CD8-positive, alpha-beta memory T cell (primary cell): Measurements from ENCODE around the gene POLDIP2. TPM values are rescaled to one million over a fixed set of nuclear protein-coding genes. Genes with fewer than 3 reads are reported as not detected.

Experiments used
- CTCF ChIA-PET: fragments of 350-600 bp; sonication (Branson Sonifier 250); formaldehyde crosslinking; loops from one replicate; lab custom pipeline; 2021; ENCODE audit warnings: antibody characterized with exemption; lab: Charles Lee
- POLR2A ChIA-PET: fragments of 350-600 bp; sonication (Branson Sonifier 250); formaldehyde crosslinking; loops from one replicate; lab custom pipeline; 2021; ENCODE audit warnings: antibody characterized with exemption; lab: Charles Lee
- DNase-seq, 5 donors: peaks; one replicate each; pipeline versions ENCODE4 v3.0.0 to v3.0.0-alpha.2; 2020 to 2022; ENCODE audit warnings: mixed read lengths in 1 of 5
- H3K27ac ChIP-seq: one replicate; pipeline ENCODE4 v1.7.0; 2013; ENCODE audit warnings: low read depth, mild to moderate bottlenecking, low read length, moderate library complexity
- H3K27me3 ChIP-seq: 2 replicates; pipeline ENCODE4 v1.7.0; 2013; ENCODE audit warnings: low read length, mild to moderate bottlenecking; ENCODE audit not compliant: insufficient read depth, poor library complexity, severe bottlenecking
- H3K36me3 ChIP-seq: 2 replicates; pipeline ENCODE4 v1.7.0; 2013; ENCODE audit warnings: mild to moderate bottlenecking, low read length, moderate library complexity; ENCODE audit not compliant: insufficient read depth
- H3K4me1 ChIP-seq: 2 replicates; pipeline ENCODE4 v1.7.0; 2013; ENCODE audit warnings: mild to moderate bottlenecking, low read length, moderate library complexity; ENCODE audit not compliant: insufficient read depth
- H3K4me3 ChIP-seq: 2 replicates; pipeline ENCODE4 v1.7.0; 2013; ENCODE audit warnings: mild to moderate bottlenecking, low read length
- H3K9me3 ChIP-seq: 2 replicates; pipeline ENCODE4 v1.7.0; 2013; ENCODE audit warnings: mild to moderate bottlenecking, low read length
- H3K27ac Mint-ChIP-seq, 8 donors: one replicate each; pipeline ENCODE4 v1.8.0; 2020 to 2021; ENCODE audit warnings: mixed read lengths in 8 of 8, mild to moderate bottlenecking in 6 of 8, inconsistent platforms in 3 of 8, moderate library complexity in 3 of 8
- H3K27me3 Mint-ChIP-seq, 2 donors: one replicate each; pipeline ENCODE4 v1.8.0; 2020 to 2021; ENCODE audit warnings: mixed read lengths in 2 of 2, mild to moderate bottlenecking in 1 of 2, moderate library complexity in 1 of 2
- H3K36me3 Mint-ChIP-seq, 3 donors: one replicate each; pipeline ENCODE4 v1.8.0; 2020 to 2021; ENCODE audit warnings: mixed read lengths in 3 of 3, inconsistent platforms in 1 of 3, mild to moderate bottlenecking in 1 of 3
- H3K4me1 Mint-ChIP-seq, 3 donors: one replicate each; pipeline ENCODE4 v1.8.0; 2020 to 2021; ENCODE audit warnings: mixed read lengths in 3 of 3, inconsistent platforms in 1 of 3, mild to moderate bottlenecking in 1 of 3
- H3K4me3 Mint-ChIP-seq, 7 donors: one replicate each; pipeline ENCODE4 v1.8.0; 2020 to 2021; ENCODE audit warnings: mixed read lengths in 7 of 7, mild to moderate bottlenecking in 6 of 7, moderate library complexity in 4 of 7, inconsistent platforms in 2 of 7
- H3K9me3 Mint-ChIP-seq, 5 donors: one replicate each; pipeline ENCODE4 v1.8.0; 2020 to 2022; ENCODE audit warnings: mixed read lengths in 5 of 5, mild to moderate bottlenecking in 3 of 5, moderate library complexity in 2 of 5, inconsistent platforms in 1 of 5
- polyA plus RNA-seq: library from polyadenylated mRNA; unstranded; fragments of 300-500 nt; fragmentation: Illumina TruSeq; gene quantifications from one replicate; pipeline ENCODE4 v1.2.3, GENCODE V29; 2021
- total RNA-seq, 2 experiments: library from RNA; stranded (reverse); gene quantifications; one replicate each; pipeline ENCODE4 v1.2.3, GENCODE V29; 2021

Gene POLDIP2
- total and polyA plus RNA-seq, 3 experiments from 2014 or later = 81.1 to 135 (median 134) TPM

DNA sequence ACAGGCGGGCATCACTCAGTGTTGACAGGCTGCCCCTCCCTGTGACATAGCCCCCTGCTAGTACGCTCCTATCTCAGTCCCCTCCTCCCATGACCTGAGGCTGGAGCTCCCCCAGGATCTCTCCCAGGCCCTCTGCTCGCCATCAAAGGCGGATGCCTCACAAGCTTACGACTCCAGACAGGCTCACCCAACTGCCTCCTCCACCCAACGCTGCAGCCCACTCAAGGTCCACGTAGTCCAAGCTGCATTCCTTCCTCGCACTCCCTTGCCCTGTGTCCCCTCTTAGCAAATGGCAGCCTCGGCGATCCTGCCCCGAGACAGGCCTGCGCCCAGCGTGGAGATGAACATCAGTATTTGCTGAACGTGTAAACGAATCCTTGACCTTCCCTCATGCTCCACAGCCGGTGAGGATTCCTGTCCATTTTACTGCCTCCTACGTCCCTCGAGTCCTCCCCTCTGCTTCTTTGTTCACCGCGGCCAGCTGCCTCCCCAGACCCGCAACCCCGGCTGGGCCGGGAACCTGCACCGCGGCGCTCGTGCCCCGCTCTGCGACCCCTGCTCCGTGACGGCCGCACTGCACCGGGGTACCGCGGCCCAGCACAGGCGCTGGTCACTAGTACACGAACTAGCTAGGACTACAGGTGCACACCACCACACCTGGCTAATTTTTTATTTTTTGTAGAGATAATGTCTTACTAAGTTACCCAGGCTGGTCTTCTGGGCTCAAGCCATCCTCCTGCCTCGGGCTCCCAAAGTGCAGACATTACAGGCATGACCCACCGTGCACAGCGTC is 39.2 kb downstream of the POLDIP2 start:
- peak in 1 of 5 donors; percentile 19 for DNase-seq
- no peaks in the 10 kb centered on the region for H3K9me3 Mint-ChIP-seq
- H3K36me3 ChIP-seq = no peaks in the 10 kb centered on the region
- H3K4me1 Mint-ChIP-seq = peaks cover 20 to 30% (median 24%) of the 10 kb centered on the region in 3 donors
- H3K27ac Mint-ChIP-seq = peak overlapping the region in 6 of 8 donors; percentile 14 to 86 (median 30)
- ChIA-PET CTCF (interaction anchor here (0.6 to 1.8 kb wide), 5 partner anchors 13 to 533 kb away, joined by 4 to 6 read pairs (median 5); partner anchors contain the start of gene POLDIP2), POLR2A (interaction anchor here (1.0 to 1.2 kb wide), 2 partner anchors 17 to 510 kb away, joined by 4 to 5 read pairs; partner anchors contain the start of genes IFT20 and TNFAIP1)
- peak overlapping the region; percentile 70 for H3K4me3 ChIP-seq
- H3K9me3 ChIP-seq = no peaks in the 10 kb centered on the region
- H3K36me3 Mint-ChIP-seq = peaks cover 0 to 2% (median 2%) of the 10 kb centered on the region in 3 donors
- peak overlapping the region; percentile 85 to 93 (median 88) for H3K4me3 Mint-ChIP-seq
- peaks cover 0 to 2% of the 10 kb centered on the region in 2 donors for H3K27me3 Mint-ChIP-seq
- H3K4me1 ChIP-seq = peaks cover 15% of the 10 kb centered on the region
- H3K27ac ChIP-seq = peak overlapping the region; percentile 47
- no peaks in the 10 kb centered on the region for H3K27me3 ChIP-seq

DNA sequence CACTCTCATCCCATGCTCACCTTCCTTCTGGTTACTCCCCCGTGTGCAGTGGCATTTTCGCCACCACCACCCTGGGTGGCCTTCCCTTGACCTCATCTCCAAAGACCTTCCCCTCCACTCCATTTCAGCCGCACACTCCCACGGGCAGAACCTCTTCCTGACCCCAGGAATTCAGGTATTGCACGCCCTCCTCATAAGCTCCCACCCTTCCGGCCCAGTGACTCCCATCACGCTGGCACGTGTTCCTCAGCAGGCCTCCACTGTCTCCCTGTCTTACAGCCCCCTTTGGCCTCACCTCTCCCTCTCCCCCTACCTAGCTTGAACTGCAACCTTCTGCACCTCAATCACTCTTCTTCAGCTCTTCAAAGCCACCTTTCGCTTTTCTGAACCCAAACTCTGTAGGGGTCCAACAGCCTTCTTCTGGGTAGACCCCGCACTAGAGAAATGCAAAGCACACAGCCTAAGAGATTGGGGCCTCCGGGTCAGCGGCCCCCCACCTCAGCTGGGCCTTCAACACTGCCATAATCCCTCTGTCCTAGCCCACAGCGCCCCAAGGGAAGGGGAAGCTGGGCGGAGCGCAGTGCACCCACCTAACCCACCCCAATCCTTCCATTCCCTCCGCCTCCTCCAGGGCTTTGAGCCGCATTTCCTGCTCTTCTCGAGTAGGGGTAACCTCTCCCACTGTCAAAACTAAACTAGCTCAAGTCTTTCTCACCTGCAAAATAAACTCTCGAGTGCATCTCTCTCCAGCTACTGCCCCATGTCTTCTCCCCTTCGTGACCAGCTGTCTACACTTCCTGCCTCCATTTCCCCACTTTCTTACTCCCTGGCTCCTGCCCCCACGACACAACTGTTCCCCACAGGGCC is 40.0 kb downstream of the POLDIP2 start:
- H3K27me3 Mint-ChIP-seq = peaks cover 0 to 2% of the 10 kb centered on the region in 2 donors
- peak overlapping the region in 3 of 8 donors; percentile 32 to 86 (median 40) for H3K27ac Mint-ChIP-seq
- Histone ChIP-seq H3K4me3 (peak overlapping the region; percentile 70), H3K4me1 (peaks cover 15% of the 10 kb centered on the region), H3K27ac (no peak overlapping the region), H3K27me3 (no peaks in the 10 kb centered on the region), H3K36me3 (no peaks in the 10 kb centered on the region), H3K9me3 (no peaks in the 10 kb centered on the region)
- ChIA-PET CTCF (interaction anchor here (1.0 to 1.8 kb wide), 3 partner anchors 14 to 65 kb away, joined by 4 to 6 read pairs (median 5); partner anchors contain the start of gene POLDIP2), POLR2A (interaction anchor here (1.0 kb wide), 1 partner anchor 41 kb away, joined by 3 read pairs; no protein-coding TSS in a partner anchor)
- H3K36me3 Mint-ChIP-seq = peaks cover 0 to 2% (median 2%) of the 10 kb centered on the region in 3 donors
- peak overlapping the region; percentile 43 to 89 (median 87) for H3K4me3 Mint-ChIP-seq
- no peak for DNase-seq
- peaks cover 20 to 30% (median 24%) of the 10 kb centered on the region in 3 donors for H3K4me1 Mint-ChIP-seq
- no peaks in the 10 kb centered on the region for H3K9me3 Mint-ChIP-seq

DNA sequence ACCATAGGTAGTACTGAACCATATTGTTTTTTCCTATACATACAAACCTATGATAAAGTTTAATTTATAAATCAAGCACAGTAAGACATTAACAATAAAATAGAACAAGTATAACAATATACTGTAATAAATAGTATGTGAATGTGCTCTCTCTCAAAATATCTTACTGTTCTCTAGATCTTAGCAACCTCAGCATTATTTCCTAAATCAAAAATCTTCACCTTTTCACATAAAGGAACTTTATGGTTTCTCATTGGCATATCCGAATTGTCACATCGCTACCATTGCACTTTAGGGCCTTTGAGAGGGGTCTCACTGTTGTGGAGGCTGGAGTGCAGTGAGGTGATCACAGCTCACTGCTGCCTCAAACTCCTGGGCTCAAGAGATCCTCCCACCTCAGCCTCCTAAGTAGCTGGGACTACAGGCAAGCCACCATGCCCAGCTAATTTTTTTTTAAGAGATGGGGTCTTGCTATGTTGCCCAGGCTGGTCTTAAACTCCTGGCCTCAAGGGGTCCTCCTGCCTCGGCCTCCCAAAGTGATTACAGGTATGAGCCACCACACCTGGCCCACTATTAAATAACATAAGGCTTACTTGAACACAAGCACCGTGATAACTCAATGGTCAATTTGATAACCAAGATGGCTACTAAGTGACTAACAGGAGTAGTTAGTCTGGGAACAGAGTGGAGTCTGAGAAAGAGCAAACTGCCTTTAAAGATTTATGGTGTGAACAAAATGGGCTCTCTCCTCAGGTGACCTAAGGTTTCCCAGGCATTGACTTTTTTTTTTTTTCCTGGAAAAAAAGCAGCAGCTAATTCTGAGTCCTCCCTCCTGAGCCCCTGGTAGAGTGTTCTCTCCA is 41.3 kb downstream of the POLDIP2 start:
- Mint-ChIP-seq H3K4me1 (peaks cover 20 to 30% (median 24%) of the 10 kb centered on the region in 3 donors), H3K36me3 (peaks cover 0 to 2% (median under 1%) of the 10 kb centered on the region in 3 donors), H3K27me3 (peaks cover 0 to 3% of the 10 kb centered on the region in 2 donors), H3K9me3 (no peaks in the 10 kb centered on the region), H3K4me3 (peak overlapping the region in 2 of 7 donors; percentile 55 to 74), H3K27ac (no peak overlapping the region)
- Histone ChIP-seq H3K4me1 (peaks cover 15% of the 10 kb centered on the region), H3K36me3 (no peaks in the 10 kb centered on the region), H3K27ac (no peak overlapping the region), H3K27me3 (no peaks in the 10 kb centered on the region), H3K9me3 (no peaks in the 10 kb centered on the region), H3K4me3 (no peak overlapping the region)
- no peak for DNase-seq
- ChIA-PET CTCF (no interaction called here), POLR2A (interaction anchor here (1.0 kb wide), 1 partner anchor 40 kb away, joined by 3 read pairs; no protein-coding TSS in a partner anchor)

DNA sequence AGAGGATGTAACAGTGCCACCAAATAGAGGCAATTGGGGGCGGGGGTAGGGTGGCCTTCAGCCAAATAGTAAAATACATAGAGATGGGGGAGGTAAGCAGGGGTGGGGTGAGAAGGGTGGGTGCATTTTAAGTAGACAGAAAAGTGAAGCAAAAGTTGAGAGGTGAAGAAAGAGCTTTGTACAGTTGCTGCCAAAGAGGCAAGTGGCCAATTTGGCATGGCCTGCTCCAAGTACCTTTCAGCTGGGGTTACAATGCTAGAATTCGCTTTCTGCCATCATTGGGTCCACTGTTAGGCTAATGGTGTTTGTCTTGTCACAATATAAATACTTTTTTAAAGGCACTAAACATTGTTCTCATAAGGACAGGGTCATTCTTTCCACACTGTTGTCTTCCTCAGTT is 43.5 kb downstream of the POLDIP2 start:
- CTCF ChIA-PET = no interaction called here
- Histone ChIP-seq H3K27me3 (no peaks in the 10 kb centered on the region), H3K4me1 (peaks cover 8% of the 10 kb centered on the region), H3K4me3 (no peak overlapping the region), H3K27ac (no peak overlapping the region), H3K9me3 (no peaks in the 10 kb centered on the region), H3K36me3 (no peaks in the 10 kb centered on the region)
- Mint-ChIP-seq H3K36me3 (no peaks in the 10 kb centered on the region), H3K4me3 (no peak overlapping the region), H3K27ac (no peak overlapping the region), H3K4me1 (peaks cover 8 to 12% (median 9%) of the 10 kb centered on the region in 3 donors), H3K27me3 (peaks cover 0 to 5% of the 10 kb centered on the region in 2 donors), H3K9me3 (no peaks in the 10 kb centered on the region)
- DNase-seq = no peak
- POLR2A ChIA-PET = no interaction called here

DNA sequence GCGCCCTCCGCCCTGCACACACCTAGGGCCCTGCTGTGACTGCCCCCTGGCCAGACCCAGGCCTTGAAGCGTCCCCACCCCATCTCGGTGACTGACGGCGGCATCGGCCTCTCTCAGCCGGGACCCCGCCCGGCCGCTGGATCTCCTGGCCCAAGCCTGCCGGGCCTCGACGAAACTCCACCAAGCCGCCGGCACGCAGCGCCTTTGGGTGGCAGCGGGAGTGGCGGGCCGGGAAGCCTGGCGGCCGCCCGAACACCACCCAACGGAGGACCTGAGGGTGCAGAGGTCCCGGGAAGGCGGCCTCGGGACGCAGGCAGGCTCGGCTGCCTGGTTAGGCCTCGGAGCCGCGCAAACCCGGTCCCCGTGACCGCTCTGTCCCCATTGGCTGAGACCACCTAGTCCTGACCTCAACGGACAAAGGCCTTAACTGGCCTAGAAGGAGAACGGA is 50.3 kb downstream of the POLDIP2 start:
- no peak for DNase-seq
- H3K27ac ChIP-seq = no peak overlapping the region
- CTCF ChIA-PET = no interaction called here
- H3K9me3 ChIP-seq = no peaks in the 10 kb centered on the region
- H3K36me3 Mint-ChIP-seq = no peaks in the 10 kb centered on the region
- H3K27me3 Mint-ChIP-seq = peaks cover 16 to 33% of the 10 kb centered on the region in 2 donors
- H3K27me3 ChIP-seq = peaks cover 4% of the 10 kb centered on the region
- no peaks in the 10 kb centered on the region for H3K9me3 Mint-ChIP-seq
- no peak overlapping the region for H3K27ac Mint-ChIP-seq
- POLR2A ChIA-PET = no interaction called here
- H3K36me3 ChIP-seq = no peaks in the 10 kb centered on the region
- no peaks in the 10 kb centered on the region for H3K4me1 ChIP-seq
- H3K4me3 ChIP-seq = no peak overlapping the region
- H3K4me3 Mint-ChIP-seq = no peak overlapping the region
- H3K4me1 Mint-ChIP-seq = no peaks in the 10 kb centered on the region

DNA sequence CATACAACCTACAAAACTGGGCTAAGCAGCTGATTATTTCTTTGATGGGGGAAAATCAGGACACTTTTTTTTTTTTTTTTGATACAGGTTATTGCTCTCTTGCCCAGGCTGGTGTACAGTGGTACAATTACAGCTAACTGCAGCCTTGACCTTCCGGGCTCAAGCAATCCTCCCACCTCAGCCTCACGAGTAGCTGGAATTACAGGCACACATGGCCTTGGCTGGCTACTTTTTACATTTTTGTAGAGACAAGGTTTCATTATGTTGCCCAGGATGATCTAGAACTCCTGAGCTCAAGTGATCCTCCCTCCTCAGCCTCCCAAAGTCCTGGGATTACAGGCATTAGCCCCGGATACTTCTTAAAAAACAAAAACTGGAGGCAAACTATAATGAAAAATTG is 58.9 kb downstream of the POLDIP2 start:
- Histone ChIP-seq H3K27ac (no peak overlapping the region), H3K4me1 (no peaks in the 10 kb centered on the region), H3K9me3 (no peaks in the 10 kb centered on the region), H3K27me3 (no peaks in the 10 kb centered on the region), H3K36me3 (no peaks in the 10 kb centered on the region), H3K4me3 (no peak overlapping the region)
- Mint-ChIP-seq H3K27ac (no peak overlapping the region), H3K4me3 (no peak overlapping the region), H3K9me3 (no peaks in the 10 kb centered on the region), H3K4me1 (no peaks in the 10 kb centered on the region), H3K27me3 (peaks cover 5 to 25% of the 10 kb centered on the region in 2 donors), H3K36me3 (no peaks in the 10 kb centered on the region)
- CTCF ChIA-PET = no interaction called here
- POLR2A ChIA-PET = no interaction called here
- DNase-seq = no peak
